ENCODE measurements around the gene ZNF512B. TPM values are rescaled to one million over a fixed set of nuclear protein-coding genes. Genes with fewer than 3 reads are reported as not detected.
"Not testable (repeated sequence)": the region's sequence is repeated elsewhere in the genome, so short reads cannot be mapped to it uniquely, and the experiment has no call there.

The ZNF512B gene
- total RNA-seq, 1 donor from 2014 or later = 13.7 TPM

DNA sequence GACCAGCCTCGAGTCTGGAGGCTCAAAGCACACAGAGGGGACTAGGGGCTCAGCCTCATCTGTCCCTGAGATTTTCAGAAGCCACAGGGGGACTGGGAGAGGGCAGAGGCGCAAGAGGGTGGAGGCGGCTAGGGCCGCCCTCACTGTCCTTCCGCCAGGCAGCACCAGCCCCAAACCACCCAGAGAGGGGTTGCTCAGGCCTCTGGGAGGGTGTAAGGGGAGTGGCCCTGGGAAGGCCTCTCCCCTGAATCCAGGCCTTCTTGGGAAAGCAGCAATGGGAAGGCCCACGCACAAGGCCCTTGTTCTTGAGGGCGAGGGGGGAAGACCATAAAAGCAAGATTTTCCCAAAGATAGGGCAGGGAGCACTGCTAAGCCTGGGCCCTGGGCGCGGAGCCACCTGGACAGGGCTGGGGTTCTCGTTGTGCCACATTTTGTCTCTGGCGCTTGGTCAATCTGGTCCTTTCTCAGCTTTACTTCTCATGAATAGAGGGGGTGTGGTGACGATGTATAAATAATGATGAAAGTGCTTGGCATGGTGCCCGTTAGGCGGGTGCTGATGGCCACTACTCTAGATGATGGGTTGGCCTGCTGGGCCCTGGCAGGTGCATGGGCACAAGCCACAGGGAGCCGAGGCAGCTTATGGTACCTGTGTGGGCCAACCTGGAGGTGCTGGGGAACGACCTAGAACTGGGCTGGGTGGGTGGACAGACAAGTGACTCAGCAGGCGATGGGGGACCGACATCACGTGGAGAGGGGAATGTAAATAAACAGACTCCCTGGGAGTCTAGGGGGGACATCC is 4.9 kb upstream of the ZNF512B start:
- no peaks in the 10 kb centered on the region for H3K27me3 ChIP-seq (ENCODE audit: low read depth)
- no peaks in the 10 kb centered on the region for H3K9me3 ChIP-seq
- H3K4me1 ChIP-seq = peaks cover 38% of the 10 kb centered on the region
- no peak for ATAC-seq
- DNase-seq = no peak
- intact Hi-C loops (cut with DNase I) = no loop called here
- no peaks in the 10 kb centered on the region for H3K36me3 ChIP-seq
- H3K27ac ChIP-seq = no peak overlapping the region
- TF ChIP-seq, protein P1, sequence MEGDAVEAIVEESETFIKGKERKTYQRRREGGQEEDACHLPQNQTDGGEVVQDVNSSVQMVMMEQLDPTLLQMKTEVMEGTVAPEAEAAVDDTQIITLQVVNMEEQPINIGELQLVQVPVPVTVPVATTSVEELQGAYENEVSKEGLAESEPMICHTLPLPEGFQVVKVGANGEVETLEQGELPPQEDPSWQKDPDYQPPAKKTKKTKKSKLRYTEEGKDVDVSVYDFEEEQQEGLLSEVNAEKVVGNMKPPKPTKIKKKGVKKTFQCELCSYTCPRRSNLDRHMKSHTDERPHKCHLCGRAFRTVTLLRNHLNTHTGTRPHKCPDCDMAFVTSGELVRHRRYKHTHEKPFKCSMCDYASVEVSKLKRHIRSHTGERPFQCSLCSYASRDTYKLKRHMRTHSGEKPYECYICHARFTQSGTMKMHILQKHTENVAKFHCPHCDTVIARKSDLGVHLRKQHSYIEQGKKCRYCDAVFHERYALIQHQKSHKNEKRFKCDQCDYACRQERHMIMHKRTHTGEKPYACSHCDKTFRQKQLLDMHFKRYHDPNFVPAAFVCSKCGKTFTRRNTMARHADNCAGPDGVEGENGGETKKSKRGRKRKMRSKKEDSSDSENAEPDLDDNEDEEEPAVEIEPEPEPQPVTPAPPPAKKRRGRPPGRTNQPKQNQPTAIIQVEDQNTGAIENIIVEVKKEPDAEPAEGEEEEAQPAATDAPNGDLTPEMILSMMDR (IDR thresholded peaks at IDR 0.05) = no peak
- H3K4me3 ChIP-seq = no peak overlapping the region

DNA sequence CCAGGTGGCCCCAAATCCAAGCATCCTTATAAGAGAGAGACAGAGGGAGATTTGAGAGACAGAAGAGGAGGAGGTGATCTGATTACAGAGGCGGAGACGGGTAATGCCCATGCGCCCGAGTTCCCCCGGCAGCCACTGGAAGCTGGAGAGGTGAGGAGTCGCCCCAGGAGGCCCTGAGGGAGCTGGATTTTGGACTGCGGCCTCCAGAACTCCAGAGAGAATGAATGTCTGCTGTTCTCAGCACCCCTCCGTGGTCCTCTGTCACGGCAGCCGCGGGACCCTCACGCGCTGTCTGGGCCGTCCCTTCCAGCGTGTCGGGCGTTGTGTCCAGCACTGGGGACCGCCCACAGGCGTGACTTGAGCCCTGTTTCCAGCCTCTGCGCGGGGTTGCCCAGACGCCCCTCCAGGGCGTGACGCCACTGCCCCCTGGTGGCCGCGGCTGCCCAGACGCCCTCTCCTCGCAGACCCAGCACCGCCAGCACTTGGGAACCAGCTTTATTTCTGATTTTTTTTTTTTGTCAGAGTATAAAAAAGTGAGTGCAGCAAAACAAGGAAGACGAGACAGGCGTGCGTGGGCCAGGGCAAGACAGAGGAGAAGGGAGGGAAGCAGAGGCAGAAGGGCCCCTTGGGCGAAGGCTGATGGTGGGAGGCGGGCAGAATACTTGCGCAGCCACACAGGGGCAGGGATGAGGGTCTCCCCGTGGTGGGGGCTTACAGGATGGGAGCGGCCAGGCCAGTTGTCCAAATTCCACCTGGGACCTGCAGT is 4.1 kb upstream of the ZNF512B start:
- peak overlapping the region; percentile 21 for H3K27ac ChIP-seq
- DNase-seq = peak; percentile 93
- no peaks in the 10 kb centered on the region for H3K36me3 ChIP-seq
- no peaks in the 10 kb centered on the region for H3K27me3 ChIP-seq (ENCODE audit: low read depth)
- peak overlapping the region; percentile 45 for H3K4me3 ChIP-seq
- intact Hi-C loops (cut with DNase I) = no loop called here
- H3K9me3 ChIP-seq = no peaks in the 10 kb centered on the region
- TF ChIP-seq, protein P1 (IDR thresholded peaks at IDR 0.05) = peak; percentile 99
- peaks cover 41% of the 10 kb centered on the region for H3K4me1 ChIP-seq
- ATAC-seq = peak; percentile 89 to 91

DNA sequence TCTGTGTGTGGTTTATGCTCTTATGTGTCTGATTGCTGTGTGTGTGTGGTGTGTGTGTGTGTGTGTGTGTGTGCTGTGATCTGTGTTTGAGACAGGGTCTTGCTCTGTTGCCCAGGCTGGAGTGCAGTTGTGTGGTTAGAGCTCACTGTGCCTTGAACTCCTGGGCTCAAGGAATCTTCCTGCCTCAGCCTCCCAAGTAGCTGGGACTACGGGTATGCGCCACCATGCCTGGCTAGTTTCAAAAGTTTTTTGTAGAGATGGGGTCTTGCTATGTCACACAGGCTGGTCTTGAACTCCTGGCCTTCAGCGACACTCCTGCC is 3.4 kb upstream of the ZNF512B start:
- Histone ChIP-seq H3K27ac (no peak overlapping the region), H3K4me1 (peaks cover 39% of the 10 kb centered on the region), H3K27me3 (ENCODE audit: low read depth) (no peaks in the 10 kb centered on the region), H3K4me3 (no peak overlapping the region), H3K9me3 (no peaks in the 10 kb centered on the region), H3K36me3 (peaks cover 3% of the 10 kb centered on the region)
- DNase-seq (no peak), ATAC-seq (no peak)
- intact Hi-C loops (cut with DNase I) = no loop called here
- TF ChIP-seq, protein P1 (IDR thresholded peaks at IDR 0.05) = no peak

- H3K4me1 ChIP-seq = peaks cover 33% of the 10 kb centered on the region
- TF ChIP-seq, protein P1 (IDR thresholded peaks at IDR 0.05) = no peak
- H3K27ac ChIP-seq = no peak overlapping the region
- H3K4me3 ChIP-seq = no peak overlapping the region
- DNase-seq (no peak), ATAC-seq (no peak)
- intact Hi-C loops (cut with DNase I) = no loop called here
- H3K36me3 ChIP-seq = peaks cover 9% of the 10 kb centered on the region
- H3K9me3 ChIP-seq = no peaks in the 10 kb centered on the region
- H3K27me3 ChIP-seq (ENCODE audit: low read depth) = no peaks in the 10 kb centered on the region
Measured at GRCh38 chr20:63972312-63973159, 2.8 kb upstream of the ZNF512B start.

GRCh38 chr20:63971960-63972311 is 2.2 kb upstream of the ZNF512B start:
- intact Hi-C loops (cut with DNase I); H3K4me3 ChIP-seq; H3K27me3 ChIP-seq (ENCODE audit: low read depth); DNase-seq; ATAC-seq; H3K27ac ChIP-seq; H3K9me3 ChIP-seq: not testable (repeated sequence)
- peaks cover 33% of the 10 kb centered on the region for H3K4me1 ChIP-seq
- peaks cover 15% of the 10 kb centered on the region for H3K36me3 ChIP-seq

Measured in lower lobe of right lung (tissue), 2 donors.